Limb (tissue), 2 donors: ENCODE measurements around the gene APOBEC3F.
"Not testable (repeated sequence)": the region's sequence is repeated elsewhere in the genome, so short reads cannot be mapped to it uniquely, and the experiment has no call there.

Experiments
- DNase-seq, 2 donors: peaks; one replicate each; pipeline ENCODE4 v3.0.0-alpha.2; 2016; ENCODE audit errors: extremely low spot score in 2 of 2

APOBEC3F gene

DNA sequence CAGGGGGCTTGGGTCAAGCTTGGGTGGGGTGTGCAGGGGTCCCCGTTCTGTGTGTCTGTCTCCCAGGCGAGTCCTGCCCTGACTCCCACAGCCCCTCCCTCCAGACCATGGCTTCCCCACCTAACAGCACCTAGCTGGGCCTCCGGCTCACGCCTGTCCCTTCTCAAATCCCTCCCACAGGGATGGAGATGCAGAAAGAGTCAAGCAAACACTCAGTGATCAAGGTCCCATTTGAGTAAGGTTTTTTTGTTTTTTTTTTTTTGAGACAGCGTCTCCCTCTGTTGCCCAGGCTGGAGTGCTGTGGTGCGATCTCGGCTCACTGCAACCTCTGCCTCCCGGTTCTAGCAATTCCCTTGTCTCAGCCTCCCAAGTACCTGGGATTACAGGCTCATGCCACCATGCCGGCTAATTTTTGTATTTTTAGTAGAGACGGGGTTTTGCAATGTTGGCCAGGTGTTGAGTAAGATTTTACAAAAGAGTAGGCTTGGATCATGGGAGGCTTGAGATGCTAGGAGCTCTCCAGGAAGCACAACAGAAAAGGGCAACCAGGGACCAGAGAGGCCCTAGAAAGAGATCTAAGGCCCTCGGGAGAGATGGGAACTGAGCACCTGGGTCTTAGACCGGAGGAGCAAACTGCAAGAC lies 14.0 kb upstream of the APOBEC3F start:
- no peak for DNase-seq

- DNase-seq = no peak
These were observed 12.9 kb upstream of the APOBEC3F start for GRCh38 chr22:39027717-39028116.

GRCh38 chr22:39028281-39028680 lies 12.4 kb upstream of the APOBEC3F start:
- DNase-seq = no peak

DNA sequence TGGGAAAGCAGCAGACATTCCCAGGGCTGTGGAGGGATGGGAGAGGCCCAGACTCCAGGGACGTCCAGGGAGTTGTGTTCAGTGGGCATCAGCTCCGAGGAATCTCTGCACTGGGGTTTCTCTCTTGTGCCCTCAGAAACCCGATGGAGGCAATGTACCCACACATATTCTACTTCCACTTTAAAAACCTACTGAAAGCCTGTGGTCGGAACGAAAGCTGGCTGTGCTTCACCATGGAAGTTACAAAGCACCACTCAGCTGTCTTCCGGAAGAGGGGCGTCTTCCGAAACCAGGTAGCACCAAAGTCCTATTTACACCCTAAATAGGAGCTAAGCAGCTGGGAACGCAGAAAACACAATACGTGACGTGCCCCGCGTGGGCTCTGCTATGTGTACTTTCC lies 11.4 kb upstream of the APOBEC3F start:
- DNase-seq = no peak

DNA sequence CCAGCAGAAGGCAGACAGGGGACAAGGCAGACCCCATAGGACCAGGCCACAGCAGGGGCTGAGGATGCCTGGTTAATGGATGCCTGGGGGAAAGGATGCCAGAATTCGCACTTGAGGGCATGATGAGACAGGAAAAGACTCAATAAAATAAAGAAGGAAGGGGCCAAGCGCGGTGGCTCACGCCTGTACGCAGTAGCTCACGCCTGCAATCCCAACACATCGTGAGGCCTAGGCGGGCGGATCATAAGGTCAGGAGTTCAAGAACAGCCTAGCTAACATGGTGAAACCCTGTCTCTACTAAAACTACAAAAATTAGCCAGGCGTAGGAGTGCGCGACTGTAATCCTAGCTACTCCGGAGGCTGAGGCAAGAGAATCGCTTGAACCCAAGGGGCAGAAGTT lies 10.0 kb upstream of the APOBEC3F start:
- DNase-seq = no peak

GRCh38 chr22:39031434-39032295 lies 9.0 kb upstream of the APOBEC3F start:
- DNase-seq = not testable (repeated sequence)

DNA sequence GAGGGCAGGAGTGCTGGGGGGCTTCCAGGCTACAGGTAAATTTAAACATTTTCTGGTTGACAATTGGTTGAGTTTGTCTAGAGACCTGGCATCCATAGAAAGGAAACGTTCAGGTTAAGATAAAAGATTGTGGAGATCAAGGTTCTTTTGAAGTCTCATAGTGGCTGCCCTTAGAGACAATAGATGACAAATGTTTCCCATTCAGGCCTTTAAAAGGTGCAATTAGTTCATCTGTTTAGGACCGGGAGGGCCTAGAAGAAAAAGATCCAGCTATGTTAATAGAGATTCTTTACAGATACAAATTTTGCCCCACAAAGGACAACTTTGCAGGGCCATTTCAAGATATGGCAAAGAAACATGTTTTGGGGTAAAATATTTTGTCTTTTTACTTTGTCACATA lies 3.6 kb upstream of the APOBEC3F start:
- DNase-seq = not testable (repeated sequence)

GRCh38 chr22:39039306-39040126 lies 1.1 kb upstream of the APOBEC3F start:
- DNase-seq = no peak

DNA sequence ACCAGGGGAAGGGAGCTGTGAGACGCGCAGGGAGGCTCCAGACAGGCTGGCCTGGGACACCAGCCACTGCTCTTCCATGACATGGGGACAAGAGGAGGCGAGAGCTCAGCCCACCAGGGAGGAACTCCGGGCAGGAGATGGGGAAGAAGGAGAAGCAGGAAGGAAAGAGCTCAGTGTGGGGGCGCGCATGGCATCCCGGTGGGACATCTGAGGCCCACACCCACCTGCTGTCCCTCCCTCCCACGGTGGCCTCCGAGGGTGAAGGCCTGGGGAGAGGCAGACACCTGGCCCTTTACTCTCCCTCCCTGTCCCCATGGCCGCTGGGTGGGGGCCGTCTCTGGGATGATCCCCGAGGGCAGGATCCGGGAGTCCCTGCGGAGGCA lies 518 bp upstream of the APOBEC3F start:
- DNase-seq = not testable (repeated sequence)

- no peak for DNase-seq
These were observed 1.2 kb downstream of the APOBEC3F start for GRCh38 chr22:39041908-39042307.

GRCh38 chr22:39043063-39043462 lies 2.4 kb downstream of the APOBEC3F start:
- DNase-seq = not testable (repeated sequence)

GRCh38 chr22:39045136-39045535 lies 4.5 kb downstream of the APOBEC3F start:
- not testable (repeated sequence) for DNase-seq

GRCh38 chr22:39049486-39049885 lies 8.8 kb downstream of the APOBEC3F start:
- DNase-seq = not testable (repeated sequence)

DNA sequence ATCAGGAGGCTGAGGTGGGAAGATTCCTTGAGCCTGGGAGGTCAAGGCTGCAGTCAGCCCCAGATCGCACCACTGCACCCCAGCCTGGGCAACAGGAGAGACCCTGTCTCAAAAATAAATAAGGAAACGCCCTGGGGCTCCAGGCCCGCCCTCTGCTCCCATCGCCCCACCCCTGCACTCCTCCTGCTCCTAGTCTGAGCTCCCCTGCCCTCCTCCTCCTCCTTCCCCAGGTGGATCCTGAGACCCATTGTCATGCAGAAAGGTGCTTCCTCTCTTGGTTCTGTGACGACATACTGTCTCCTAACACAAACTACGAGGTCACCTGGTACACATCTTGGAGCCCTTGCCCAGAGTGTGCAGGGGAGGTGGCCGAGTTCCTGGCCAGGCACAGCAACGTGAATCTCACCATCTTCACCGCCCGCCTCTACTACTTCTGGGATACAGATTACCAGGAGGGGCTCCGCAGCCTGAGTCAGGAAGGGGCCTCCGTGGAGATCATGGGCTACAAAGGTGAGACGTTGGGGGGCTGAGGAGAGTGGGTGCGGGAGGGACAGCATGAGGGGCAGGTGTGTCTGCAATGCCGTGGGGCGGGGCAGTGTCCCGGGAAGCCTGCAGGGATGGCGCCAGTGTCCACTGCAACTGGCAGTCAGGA lies 11.3 kb downstream of the APOBEC3F start:
- not testable (repeated sequence) for DNase-seq

DNA sequence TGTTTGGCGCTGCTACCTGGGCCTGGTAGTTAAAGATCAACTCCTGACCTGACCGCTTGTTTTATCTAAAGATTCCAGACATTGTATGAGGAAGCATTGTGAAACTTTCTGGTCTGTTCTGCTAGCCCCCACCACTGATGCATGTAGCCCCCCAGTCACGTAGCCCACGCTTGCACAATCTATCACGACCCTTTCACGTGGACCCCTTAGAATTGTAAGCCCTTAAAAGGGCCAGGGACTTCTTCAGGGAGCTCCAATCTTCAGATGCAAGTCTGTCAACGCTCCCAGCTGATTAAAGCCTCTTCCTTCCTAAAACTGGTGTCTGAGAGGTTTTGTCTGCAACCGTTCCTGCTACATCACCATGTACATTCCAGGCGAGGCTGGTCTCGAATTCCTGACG lies 15.0 kb downstream of the APOBEC3F start:
- DNase-seq = no peak

- not testable (repeated sequence) for DNase-seq
These were observed 20.6 kb downstream of the APOBEC3F start for GRCh38 chr22:39061290-39061689.

GRCh38 chr22:39061951-39062350 lies 21.3 kb downstream of the APOBEC3F start:
- not testable (repeated sequence) for DNase-seq

GRCh38 chr22:39063904-39064303 lies 23.2 kb downstream of the APOBEC3F start:
- not testable (repeated sequence) for DNase-seq

DNA sequence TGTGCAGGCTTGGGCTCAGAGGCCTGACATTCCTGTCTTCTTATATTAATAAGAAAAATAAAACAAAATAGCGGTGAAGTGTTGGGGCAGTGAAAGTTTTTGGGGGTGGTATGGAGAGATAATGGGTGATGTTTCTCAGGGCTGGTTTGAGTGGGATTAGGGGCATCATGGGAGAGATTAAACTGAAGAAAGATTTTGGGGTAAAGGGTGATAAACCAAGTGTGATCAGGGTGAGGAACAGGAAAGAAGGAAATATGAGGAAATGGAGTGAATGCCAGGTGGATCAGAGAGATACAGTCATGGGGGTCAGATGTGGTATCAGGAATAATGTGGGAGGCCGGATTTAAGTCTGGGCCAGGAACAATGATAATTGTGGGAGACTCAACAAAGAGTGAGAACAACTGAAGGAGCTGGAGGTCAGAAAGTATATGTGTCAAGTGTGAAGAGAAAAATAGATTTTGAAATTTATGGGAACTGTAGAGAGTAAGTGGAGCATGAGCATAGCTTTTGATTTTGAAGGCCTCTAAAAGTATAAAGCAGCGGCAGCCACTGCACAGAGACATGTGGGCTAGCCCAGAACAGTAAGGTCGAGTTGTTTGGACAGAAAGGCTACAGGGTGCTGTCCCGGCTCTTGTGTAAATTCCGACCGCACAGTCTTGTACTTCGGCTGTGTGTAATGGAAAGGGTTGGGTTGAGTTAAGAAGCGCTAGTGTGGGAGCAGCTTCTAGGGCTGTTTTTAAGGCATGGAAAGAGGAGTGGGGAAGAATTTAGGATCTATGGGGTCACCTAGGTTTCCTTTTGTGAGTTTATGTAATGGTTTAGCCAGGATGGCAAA lies 26.0 kb downstream of the APOBEC3F start:
- not testable (repeated sequence) for DNase-seq

- DNase-seq = no peak
These were observed 27.5 kb downstream of the APOBEC3F start for GRCh38 chr22:39068033-39068785.
